ENCODE results near the gene CREB5.

CREB5 gene

GRCh38 chr7:28858206-28858605, 445.9 kb downstream of the CREB5 start:
- peak; percentile 77 for DNase-seq (ENCODE audit: low read depth)

- DNase-seq (ENCODE audit: low read depth): no peak
Observed at GRCh38 chr7:28858895-28859294, 446.6 kb downstream of the CREB5 start.

GRCh38 chr7:28861825-28862224, 449.5 kb downstream of the CREB5 start:
- no peak for DNase-seq (ENCODE audit: low read depth)

GRCh38 chr7:28862595-28863272, 450.4 kb downstream of the CREB5 start:
- peak; percentile 8 for DNase-seq (ENCODE audit: low read depth)

GRCh38 chr7:28865601-28866144, 453.4 kb downstream of the CREB5 start:
- DNase-seq (ENCODE audit: low read depth): peak; percentile 85

- no peak for DNase-seq (ENCODE audit: low read depth)
Observed at GRCh38 chr7:28868712-28869111, 456.4 kb downstream of the CREB5 start.

- no peak for DNase-seq (ENCODE audit: low read depth)
Observed at GRCh38 chr7:28871077-28871476, 458.8 kb downstream of the CREB5 start.

- no peak for DNase-seq (ENCODE audit: low read depth)
Observed at GRCh38 chr7:28871631-28872030, 459.3 kb downstream of the CREB5 start.

GRCh38 chr7:28872226-28872625, 459.9 kb downstream of the CREB5 start:
- DNase-seq (ENCODE audit: low read depth): no peak

GRCh38 chr7:28873365-28873764, 461.0 kb downstream of the CREB5 start:
- DNase-seq (ENCODE audit: low read depth): no peak

GRCh38 chr7:28874001-28874400, 461.7 kb downstream of the CREB5 start:
- no peak for DNase-seq (ENCODE audit: low read depth)

All from fibroblast of gingiva (primary cell).